Measurements from ENCODE around the gene SPHKAP. TPM values are rescaled to one million over a fixed set of nuclear protein-coding genes. Genes with fewer than 3 reads are reported as not detected.

The SPHKAP gene
- polyA plus RNA-seq, 1 of the 3 experiments (the other 2 are of a cell fraction): not detected

DNA sequence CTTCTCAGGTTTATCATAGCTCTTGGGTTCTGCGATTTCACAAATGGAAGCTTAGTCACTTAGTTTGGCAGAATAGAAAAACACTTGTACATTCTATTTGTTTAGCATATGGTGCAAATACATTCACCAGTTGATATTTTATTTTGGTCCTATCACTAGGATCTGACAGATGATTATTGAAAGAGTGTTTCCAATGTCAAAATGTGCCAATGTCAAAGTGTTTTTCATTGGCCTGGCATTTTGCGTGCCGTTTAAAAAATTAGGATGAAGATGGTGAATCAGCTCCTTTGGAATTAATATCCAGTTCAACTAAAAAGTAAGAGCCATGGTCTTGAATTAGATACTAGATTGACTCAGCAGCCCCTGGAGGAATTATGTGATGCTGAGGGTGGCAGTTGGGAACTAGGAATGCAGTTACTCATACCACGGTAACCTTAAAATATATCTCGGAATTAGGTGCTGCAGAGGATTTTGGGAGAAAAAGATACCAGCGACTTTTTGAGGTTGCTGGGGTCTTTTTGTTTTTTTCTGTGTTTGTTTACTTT, 87.0 kb downstream of the SPHKAP start:
- H4K20me1 ChIP-seq (ENCODE audit: insufficient read depth): no peaks in the 10 kb centered on the region
- no peaks in the 10 kb centered on the region for H3K9me3 ChIP-seq
- no peaks in the 10 kb centered on the region for H3K36me3 ChIP-seq (replicated peaks in 1 of 2; ENCODE audit: control insufficient read depth in 1 of 2, insufficient read depth in 2 of 2, low read length in 1 of 2)
- no peaks in the 10 kb centered on the region for H3K4me1 ChIP-seq (ENCODE audit: control insufficient read depth in 1 of 2, insufficient read depth in 2 of 2, low read depth in 1 of 2, low read length in 1 of 2)
- POLR2A ChIA-PET: no interaction called here
- TF ChIP-seq NRF1 (IDR thresholded peaks at IDR 0.05; ENCODE audit: low read depth, low read length): no peak
- peak; percentile 44; the same call in 1 of the 2 replicates for TF ChIP-seq JUND (IDR thresholded peaks at IDR 0.05)
- TF ChIP-seq, protein P1, sequence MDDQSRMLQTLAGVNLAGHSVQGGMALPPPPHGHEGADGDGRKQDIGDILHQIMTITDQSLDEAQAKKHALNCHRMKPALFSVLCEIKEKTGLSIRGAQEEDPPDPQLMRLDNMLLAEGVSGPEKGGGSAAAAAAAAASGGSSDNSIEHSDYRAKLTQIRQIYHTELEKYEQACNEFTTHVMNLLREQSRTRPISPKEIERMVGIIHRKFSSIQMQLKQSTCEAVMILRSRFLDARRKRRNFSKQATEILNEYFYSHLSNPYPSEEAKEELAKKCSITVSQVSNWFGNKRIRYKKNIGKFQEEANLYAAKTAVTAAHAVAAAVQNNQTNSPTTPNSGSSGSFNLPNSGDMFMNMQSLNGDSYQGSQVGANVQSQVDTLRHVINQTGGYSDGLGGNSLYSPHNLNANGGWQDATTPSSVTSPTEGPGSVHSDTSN (IDR thresholded peaks at IDR 0.05): peak; percentile 87
- peak; percentile 33; the same call in 1 of the 2 replicates for TF ChIP-seq FOSL2 (IDR thresholded peaks at IDR 0.05; ENCODE audit: borderline replicate concordance, low read depth)
- peak; percentile 66 for TF ChIP-seq TCF12 (IDR thresholded peaks at IDR 0.05)
- no peak for TF ChIP-seq NFIC (IDR thresholded peaks at IDR 0.05; ENCODE audit: borderline replicate concordance)
- 0 out of 2 replicates have a peak, but pooled peaks have one; percentile 48 for TF ChIP-seq TEAD4 (IDR thresholded peaks at IDR 0.05; ENCODE audit: borderline replicate concordance, insufficient read depth)
- no peaks in the 10 kb centered on the region for H3K79me2 ChIP-seq (ENCODE audit: insufficient read depth)
- no peak overlapping the region for H3K9ac ChIP-seq
- 28% methylated on average over 6 of the region's 6 CpGs for WGBS (ENCODE audit: low lambda C conversion rate)
- no peak overlapping the region for H3K4me2 ChIP-seq
- no peak for DNase-seq
- no peaks in the 10 kb centered on the region for H3F3A ChIP-seq (replicated peaks; ENCODE audit: insufficient read depth)
- H3K27me3 ChIP-seq (ENCODE audit: insufficient read depth): no peaks in the 10 kb centered on the region
- no peak overlapping the region; a peak in 1 of 4 replicates for H3K27ac ChIP-seq (ENCODE audit: low read depth in 2 of 2, low read length in 1 of 2)
- CTCF ChIA-PET: no interaction called here
- H3K9me2 ChIP-seq: no peaks in the 10 kb centered on the region
- no peak overlapping the region for H3K4me3 ChIP-seq (ENCODE audit: low read depth in 2 of 2, low read length in 1 of 2)
- H2AFZ ChIP-seq (ENCODE audit: low read depth): no peak overlapping the region

DNA sequence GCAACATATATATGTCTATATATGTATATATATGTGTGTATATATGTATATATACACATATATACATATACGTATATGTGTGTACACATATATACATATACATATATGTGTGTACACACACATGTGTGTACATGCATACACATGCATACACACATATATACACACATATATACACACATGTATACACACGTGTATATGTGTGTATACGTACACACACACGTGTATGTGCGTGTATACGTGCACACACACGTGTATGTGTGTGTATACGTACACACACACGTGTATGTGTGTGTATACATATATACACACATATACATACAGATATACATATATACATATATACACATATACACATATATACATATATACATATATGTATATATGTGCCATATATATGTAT, 89.4 kb downstream of the SPHKAP start:
- H3K9me2 ChIP-seq: no peaks in the 10 kb centered on the region
- POLR2A ChIA-PET: no interaction called here
- no peaks in the 10 kb centered on the region for H3K27me3 ChIP-seq (ENCODE audit: insufficient read depth)
- H2AFZ ChIP-seq (ENCODE audit: low read depth): no peak overlapping the region
- H3K79me2 ChIP-seq (ENCODE audit: insufficient read depth): no peaks in the 10 kb centered on the region
- WGBS (ENCODE audit: low lambda C conversion rate): 36% methylated on average over 9 of the region's 9 CpGs
- CTCF ChIA-PET: no interaction called here
- H3K9ac ChIP-seq: no peak overlapping the region
- no peaks in the 10 kb centered on the region for H3K36me3 ChIP-seq (replicated peaks in 1 of 2; ENCODE audit: control insufficient read depth in 1 of 2, insufficient read depth in 2 of 2, low read length in 1 of 2)
- H4K20me1 ChIP-seq (ENCODE audit: insufficient read depth): no peaks in the 10 kb centered on the region
- no peak overlapping the region for H3K4me3 ChIP-seq (ENCODE audit: low read depth in 2 of 2, low read length in 1 of 2)
- DNase-seq: no peak
- no peak overlapping the region for H3K4me2 ChIP-seq
- H3F3A ChIP-seq (replicated peaks; ENCODE audit: insufficient read depth): no peaks in the 10 kb centered on the region
- H3K9me3 ChIP-seq: no peaks in the 10 kb centered on the region
- no peak overlapping the region for H3K27ac ChIP-seq (ENCODE audit: low read depth in 2 of 2, low read length in 1 of 2)
- no peaks in the 10 kb centered on the region for H3K4me1 ChIP-seq (ENCODE audit: control insufficient read depth in 1 of 2, insufficient read depth in 2 of 2, low read depth in 1 of 2, low read length in 1 of 2)
- TF ChIP-seq, protein P1 (IDR thresholded peaks at IDR 0.05): no peak
- TF ChIP-seq RFX5 (IDR thresholded peaks at IDR 0.05; ENCODE audit: low read length): no peak
- TF ChIP-seq SMC3 (IDR thresholded peaks at IDR 0.05; ENCODE audit: low read depth, low read length): no peak
- TF ChIP-seq, protein P2, sequence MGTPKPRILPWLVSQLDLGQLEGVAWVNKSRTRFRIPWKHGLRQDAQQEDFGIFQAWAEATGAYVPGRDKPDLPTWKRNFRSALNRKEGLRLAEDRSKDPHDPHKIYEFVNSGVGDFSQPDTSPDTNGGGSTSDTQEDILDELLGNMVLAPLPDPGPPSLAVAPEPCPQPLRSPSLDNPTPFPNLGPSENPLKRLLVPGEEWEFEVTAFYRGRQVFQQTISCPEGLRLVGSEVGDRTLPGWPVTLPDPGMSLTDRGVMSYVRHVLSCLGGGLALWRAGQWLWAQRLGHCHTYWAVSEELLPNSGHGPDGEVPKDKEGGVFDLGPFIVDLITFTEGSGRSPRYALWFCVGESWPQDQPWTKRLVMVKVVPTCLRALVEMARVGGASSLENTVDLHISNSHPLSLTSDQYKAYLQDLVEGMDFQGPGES (IDR thresholded peaks at IDR 0.05; ENCODE audit: low read depth, low read length): no peak
